GM04504 (cell line): ENCODE data around the gene BEAN1.
"Not testable (repeated sequence)": the region's sequence is repeated elsewhere in the genome, so short reads cannot be mapped to it uniquely, and the experiment has no call there.

Source experiments
- DNase-seq: peaks from one replicate; pipeline ENCODE4 v3.0.0-alpha.2; 2012; ENCODE audit warnings: low read depth

The BEAN1 gene

DNA sequence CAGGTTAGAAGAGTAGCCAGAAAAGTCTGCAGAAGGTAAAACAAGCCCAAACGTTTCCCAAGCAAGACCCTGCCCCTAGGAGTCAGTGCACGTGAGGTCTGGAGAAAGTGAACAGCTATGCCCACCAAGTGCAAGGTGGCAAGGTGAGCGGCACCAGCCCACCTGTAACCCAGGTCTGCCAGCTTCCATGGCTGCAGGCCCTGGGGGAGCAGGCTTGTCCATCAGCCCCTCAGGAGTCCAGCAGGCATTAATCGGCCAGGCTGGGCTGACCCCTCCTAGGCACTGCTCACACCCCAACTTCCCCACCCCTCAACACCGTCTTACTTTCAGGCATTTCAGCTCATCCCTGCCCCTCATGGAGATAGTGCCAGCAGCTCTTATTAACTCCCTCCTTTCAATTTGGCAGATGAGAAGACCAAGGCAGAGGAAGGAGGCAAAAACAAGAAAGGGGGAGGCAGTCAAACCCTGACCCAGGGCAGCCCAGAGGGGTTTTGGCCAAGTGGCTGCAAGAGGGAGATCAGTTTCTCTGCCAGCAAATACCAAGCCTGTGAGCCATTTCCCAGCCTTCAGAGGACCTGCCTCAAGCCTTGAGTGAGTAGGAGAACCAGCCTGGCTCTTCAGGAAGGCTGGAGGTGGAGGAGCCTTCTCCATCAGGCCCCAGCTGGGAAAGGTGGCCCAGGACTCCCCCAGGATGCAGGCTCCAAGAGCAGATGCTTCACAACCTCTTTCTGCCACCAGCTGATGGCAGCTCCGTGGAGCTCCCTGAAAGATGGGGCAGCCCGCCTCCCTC, 14.7 kb downstream of the BEAN1 start:
- DNase-seq = peak; percentile 27

DNA sequence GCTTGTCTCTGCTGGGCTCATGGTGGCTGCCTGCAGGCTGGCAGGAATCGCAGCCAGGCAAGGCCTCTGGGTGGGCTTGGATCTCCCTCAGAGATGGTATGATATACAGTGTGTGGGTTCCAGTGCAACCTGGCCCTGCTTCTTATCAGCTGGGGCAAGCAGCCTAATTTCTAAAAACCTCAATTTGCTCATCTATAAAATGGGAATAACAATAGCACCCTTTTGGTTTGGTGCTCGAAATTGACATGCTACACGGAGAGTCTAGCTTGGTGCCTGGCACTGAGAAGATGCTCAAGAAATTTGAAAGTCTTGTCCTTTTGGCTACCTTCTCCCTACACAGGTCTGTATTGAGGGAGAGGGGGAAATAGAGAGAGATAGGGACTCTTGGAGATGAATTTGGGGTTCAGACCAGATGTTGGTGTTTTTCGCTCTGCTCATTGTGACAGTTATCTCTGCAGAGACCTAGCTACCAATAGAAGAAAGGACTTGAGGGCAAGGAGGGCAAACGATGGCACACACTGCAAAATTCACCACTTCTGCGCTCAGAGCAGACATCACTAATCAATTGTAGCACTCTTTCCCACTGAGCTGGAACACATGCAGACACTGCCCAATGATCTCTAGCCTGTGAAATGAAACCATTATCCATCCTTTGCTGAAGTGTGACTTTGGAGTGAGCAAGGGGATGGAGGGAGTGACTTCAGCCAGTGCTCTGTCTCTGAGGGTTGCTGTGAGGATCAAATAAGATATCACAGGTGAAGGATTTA, 15.6 kb downstream of the BEAN1 start:
- no peak for DNase-seq

DNA sequence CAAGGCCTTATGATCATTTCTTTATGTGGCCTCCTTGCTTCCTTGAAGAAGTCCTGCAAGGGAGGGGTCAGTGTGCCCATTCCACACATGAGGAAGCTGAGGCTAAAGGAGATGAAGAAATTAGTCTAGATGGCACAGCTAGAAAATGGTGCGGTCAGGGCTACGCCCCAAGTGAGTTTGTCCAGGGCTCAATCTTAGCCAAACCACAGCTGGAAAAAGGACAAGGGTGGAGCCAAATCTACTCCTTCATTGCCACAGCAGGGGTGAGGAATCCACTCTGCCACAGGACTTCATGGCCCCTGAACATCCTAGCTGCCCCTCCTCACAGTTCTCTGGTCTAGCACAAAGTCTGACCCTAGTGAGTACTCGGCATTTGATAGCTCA, 16.2 kb downstream of the BEAN1 start:
- no peak for DNase-seq

DNA sequence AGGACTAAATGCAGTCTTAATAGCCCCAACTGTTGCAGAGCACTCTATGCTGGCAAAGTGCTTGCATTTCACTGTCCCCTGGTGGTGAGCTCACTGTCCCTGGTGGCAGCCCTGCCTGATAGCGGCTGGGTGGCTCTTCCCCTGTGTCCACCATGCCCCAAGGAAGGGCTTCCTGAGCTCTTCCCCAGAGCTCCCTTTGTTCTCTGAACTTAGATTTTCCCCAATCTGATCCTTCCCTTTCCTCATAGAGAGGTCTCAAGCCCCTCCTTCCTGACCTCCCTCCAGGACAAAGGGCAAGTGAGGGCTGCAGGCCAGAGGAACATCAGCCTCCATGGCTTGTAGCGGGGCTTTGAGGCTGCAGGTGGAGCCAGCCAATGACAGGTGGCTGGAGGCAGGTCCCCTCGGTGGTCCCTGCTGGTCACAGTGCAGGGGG, 17.0 kb downstream of the BEAN1 start:
- no peak for DNase-seq

DNA sequence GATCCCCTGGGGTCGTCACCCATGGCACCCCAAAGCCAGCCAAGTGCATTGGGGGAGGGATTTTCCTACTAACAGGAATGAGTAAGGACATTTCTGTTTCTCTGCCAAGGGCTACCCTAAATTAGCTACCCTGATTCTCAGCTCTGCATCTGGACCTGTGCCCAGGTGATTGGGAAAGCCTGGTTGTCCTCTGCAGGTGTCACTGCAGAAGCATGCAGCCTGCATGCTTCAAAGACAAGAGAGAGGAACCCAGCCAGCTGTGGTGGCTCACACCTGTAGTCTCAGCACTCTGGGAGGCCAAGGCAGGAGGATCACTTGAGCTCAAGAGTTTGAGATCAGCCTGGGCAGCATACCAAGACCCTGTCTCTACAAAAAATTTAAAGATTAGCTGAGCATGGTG, 19.6 kb downstream of the BEAN1 start:
- DNase-seq = no peak

DNA sequence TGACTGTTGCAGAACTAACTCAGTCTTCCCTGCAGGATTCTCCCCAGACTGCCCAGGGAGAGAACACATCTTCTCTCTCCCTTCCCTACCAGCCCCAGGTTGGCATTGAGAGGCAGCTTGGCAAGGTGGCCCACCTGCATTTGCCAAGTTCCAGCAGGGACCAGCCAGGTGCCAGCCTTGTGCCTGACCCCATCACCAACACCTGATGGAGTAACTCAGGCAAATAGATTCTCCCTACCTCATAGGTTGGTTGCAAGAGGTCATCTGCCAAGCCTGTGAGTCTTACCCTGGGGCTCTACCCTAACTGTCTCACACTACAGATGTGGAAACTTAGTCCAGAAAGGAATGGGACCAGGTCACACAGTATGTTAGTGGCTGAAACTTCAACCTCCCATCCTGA, 20.4 kb downstream of the BEAN1 start:
- no peak for DNase-seq

DNA sequence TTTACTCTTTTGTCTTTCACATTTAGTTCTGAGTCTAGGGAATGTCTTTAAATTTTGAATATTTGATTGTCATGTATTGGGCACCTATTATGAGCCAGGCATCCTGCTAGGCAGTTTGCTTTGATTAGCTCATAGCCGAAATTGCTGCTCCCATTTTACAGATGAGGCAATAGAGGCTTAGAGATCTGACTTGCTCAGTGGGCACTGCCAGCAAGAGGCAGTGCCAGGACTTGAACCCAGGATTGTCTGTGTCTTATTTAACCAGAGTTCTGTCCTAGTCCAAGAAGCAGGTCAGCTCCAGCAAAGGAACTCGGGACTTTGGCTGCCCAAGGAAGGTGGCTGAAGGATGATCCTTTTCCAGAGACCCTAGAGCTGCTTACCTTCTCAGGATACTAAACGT, 24.5 kb downstream of the BEAN1 start:
- no peak for DNase-seq

DNA sequence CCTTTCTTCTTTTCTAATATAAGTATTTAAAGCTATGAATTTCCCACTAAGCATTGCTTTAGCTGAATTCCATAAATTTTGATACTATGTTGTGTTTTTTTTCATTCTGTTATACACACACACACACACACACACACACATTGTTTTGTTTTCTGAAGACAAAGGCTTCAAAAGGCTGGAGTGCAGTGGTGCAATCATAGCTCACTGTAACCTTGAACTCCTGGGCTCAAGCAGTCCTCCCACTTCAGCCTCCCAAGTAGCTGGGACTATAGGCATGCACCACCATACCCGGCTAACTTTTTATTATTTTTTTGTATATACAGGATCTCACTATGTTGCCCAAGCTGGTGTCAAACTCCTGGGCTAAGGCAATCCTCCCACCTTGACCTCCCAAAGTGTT, 26.1 kb downstream of the BEAN1 start:
- not testable (repeated sequence) for DNase-seq

DNA sequence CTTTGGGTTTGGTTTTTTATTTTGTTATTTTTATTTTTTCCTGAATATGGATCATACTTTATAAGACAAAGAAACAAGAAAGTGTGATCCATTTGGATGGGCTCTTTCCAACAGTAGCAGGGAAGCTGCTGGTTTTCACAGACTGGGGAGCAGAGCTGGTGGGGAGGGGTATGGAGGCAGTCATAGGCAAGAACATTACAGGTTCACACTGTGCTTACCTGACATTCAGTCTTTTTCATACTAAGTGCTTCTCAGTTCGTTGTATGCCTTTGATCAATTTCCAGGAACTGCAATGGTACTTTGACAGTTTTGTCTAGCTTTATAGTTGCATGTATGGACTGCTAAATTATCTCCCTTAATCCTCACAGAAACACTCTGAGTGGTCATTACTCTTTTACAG, 27.7 kb downstream of the BEAN1 start:
- no peak for DNase-seq

DNA sequence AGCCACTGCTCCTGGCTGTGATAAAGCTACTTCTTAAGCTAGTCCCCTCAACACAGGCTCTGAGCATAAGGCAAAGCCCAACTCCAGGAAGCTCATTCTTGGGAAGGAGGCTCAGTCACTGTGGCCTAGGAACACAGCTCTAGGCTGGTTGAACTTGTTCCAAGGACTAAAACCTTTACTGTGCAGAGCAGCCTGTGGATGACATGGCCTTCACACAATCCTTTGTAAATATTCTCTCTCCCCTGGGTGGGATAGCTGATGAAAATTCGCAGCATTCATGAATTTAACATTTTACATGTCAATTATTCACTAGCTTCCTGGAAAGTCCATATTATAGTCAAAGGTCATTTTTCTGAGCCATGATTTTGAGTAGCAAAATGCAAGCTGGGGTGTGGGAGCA, 28.9 kb downstream of the BEAN1 start:
- DNase-seq = no peak

DNA sequence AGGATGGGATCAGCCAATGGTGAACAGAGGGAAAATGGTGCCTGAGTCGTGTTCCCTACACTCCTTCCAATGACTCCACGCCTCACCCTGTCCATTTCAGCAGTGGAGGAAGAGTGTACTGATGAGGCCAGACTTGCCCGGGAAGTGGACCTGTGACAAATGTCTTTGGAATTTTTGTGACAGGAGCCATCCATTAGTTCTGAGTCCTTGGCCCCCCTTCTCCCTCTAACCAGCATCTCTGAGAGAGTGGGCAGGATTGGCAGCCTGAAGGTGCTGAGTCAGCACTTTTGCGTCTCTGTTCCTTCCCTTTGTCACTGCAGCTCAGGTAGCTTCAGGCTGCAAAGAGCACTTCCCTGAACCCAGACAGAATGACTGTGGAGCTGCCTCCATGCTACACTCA, 30.8 kb downstream of the BEAN1 start:
- peak; percentile 21 for DNase-seq

DNA sequence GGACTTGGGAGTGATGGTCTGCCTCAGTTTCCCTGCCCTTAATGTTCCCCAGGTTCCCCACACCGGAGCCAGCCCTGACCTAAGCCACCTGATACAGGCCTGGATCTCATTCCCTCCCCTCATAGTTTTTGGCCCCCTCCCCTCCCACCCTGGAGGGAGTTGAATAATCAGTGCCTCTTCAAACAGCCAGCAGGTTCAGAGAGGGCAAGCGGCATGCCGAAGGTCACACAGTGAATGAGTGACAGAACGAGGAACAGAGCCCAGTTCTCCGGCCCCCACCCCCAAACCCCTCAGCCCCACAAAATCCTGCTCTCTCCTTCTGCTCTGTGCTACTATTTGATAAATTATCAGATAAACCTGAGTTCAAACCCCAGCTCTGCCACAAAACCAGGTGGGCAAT, 31.2 kb downstream of the BEAN1 start:
- no peak for DNase-seq

DNA sequence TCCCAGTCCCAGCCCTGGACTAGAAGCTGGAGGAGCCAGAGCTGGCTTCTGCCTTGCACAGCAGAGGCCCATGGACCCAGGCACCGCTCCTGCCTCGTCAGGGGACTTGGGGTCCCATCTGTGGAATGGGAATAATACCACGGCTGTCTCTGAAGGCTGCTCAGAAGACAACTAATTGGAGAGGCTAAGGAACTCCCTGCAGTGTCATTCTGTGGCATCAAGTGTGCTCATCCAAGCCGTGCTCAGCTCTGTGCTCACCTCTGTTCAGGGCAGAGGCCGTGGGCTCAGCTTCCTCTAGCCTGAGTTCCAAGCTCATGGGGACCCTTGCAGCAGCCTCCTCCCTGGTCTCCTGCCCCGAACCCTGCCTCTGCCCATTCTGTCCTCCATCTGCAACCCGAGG, 31.8 kb downstream of the BEAN1 start:
- DNase-seq = no peak

DNA sequence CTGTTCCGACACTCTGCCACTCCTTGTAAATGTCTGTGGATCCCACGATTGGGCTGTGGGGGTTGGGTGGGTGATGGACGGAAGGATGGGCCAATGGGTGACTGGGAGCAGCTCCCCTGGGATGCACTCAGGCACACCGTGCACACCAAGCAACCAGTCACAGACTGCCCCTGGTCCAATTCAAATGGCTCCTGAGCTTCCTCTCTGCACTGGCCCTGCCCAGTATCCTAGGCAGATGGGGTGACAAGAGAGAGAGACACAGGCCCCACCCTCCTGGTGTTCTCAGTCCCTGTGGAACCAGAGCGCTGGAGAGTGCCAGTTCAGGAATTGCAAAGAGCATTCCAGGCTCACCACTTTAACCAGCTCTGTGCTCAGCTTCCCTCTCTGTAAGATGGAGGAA, 32.8 kb downstream of the BEAN1 start:
- DNase-seq = no peak

DNA sequence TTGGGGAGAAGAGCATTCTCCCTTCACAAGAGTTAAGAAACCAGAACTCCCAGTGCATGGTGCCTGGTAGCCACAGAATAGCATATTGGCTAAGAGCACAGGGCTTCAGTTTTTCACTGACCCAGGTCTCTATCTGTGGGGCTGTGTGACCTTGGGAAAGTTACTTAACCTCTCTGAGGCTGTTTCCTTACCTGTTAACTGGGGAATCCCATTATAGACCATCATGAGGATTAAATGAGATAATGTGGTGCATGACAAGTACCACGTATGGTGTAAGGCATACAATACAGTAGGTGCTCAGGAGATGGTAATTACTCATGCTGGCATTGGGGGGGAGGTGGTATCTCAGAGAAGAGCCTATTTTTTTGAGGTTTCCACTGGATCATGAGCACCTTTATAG, 33.6 kb downstream of the BEAN1 start:
- DNase-seq = no peak

DNA sequence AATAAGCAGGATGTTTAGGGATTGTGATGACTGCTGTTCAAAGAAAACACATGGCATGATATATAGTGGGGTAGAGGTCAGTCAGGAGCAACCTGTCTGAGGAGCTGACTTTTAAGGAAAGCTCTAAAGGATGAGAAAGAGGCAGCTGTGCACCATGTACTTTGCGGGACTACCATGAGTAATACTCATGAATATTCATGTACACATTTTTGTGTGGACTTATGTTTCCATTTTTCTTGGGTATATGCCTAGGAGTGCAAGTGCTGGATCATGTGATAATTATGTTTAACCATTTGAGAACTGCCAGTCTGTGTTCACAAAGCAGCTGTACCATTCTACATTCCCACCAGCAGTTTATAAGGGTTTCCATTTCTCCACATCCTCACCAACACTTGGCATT, 35.8 kb downstream of the BEAN1 start:
- DNase-seq = no peak

DNA sequence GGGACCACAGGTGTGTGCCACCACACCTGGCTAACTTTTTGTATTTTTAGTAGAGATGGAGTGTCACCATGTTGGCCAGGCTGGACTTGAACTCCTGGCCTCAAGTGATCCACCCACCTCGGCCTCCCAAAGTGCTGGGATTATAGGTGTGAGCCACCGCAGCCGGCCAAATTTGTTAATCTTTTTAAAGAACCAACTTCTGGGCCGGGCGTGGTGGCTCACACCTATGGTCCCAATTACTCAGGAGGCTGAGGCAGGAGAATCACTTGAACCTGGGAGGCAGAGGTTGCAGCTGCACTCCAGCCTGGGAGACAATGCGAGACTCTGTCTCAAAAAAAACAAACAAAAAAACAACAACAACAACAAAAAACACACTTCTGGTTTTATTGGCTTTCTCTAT, 38.9 kb downstream of the BEAN1 start:
- DNase-seq = not testable (repeated sequence)

DNA sequence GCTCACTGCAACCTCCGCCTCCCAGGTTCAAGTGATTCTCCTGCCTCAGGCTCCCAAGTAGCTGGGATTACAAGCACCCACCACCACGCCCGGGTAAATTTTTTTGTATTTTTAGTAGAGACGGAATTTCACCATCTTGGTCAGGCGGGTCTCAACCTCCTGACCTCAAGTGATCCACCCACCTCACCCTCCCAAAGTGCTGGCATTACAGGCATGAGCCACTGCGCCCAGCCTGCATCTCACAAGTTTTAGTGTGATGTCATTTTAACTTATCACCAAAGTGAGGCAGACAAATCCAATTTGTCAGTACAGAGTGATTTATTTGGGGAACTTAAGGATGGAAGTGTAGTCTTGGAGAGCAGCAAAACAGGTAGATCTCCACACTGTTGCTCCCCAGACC, 39.5 kb downstream of the BEAN1 start:
- not testable (repeated sequence) for DNase-seq

DNA sequence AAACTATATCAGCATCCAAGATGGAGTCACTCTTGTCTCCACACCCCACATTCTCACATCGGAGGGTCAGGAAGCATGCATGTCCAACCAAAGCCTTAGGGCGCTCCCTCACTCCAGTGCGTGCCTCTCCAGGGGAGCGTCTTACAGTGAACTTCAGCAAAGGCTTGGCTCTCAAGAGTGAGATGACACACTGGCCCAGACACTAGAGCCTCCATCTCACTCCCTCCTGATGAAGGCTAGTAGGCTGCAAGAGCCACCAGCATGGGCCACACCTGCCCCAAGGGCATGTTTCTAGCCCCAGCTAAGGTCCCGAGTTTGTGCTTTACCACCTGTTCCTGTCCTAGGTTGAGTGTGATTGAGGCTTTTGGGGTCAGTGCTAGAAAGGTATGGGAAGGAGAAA, 40.5 kb downstream of the BEAN1 start:
- DNase-seq = no peak

DNA sequence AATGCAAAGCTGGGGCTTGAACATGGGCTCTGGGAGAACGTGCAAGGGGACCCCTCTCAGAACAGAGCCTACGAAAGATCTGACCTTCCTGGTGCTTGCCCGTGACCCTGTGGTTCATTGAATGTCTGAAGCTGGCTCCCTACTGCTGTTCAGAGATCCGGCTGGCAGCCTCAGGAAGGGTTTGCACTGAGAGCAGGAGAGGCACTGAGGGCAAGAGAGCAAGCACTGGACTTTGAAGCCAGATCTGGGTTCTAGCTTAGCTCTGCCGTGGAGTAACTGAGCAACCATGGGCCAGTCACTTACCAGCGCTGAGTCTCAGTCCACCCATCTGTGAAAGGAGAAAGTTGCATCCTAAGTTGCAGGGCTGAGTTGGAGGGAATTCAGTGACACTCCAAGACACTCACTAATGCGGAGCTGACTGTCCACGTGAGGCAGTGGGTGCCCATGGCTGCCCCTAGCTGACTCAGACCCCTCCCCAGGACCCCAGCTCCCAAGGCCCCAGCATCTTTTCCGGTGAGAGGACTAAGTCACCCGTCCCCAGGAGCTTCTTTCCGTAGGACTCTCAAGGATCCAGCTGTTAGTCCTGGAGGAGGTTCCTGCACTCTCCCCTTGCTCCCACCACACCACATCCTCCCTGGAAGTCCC, 41.3 kb downstream of the BEAN1 start:
- DNase-seq = no peak

DNA sequence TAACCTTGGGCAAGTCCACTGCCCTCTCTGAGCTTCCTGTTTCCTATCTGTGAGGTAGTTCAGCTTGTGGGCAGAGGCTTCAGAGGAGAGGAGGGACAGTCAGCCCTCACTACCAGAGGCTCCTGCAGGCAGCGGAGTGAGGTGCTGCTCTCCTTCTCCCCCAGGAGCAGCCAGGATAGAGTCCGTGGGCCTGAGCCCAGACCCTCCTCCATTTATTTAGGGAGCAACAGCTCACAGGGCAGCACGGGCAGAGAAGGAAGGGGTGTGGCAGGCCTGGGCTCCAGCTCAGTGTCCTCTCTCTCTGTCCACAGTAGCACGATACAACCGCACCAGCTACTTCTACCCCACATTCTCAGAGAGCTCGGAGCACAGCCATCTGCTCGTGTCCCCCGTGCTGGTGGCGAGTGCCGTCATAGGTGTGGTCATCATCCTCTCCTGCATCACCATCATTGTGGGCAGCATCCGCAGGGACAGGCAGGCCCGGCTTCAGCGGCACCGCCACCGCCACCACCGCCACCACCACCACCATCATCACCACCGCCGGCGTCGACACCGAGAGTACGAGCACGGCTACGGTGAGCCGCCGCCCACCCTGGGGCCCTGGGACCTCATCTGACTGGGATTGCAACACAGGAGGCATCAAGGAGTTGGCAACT, 42.3 kb downstream of the BEAN1 start:
- DNase-seq = no peak

DNA sequence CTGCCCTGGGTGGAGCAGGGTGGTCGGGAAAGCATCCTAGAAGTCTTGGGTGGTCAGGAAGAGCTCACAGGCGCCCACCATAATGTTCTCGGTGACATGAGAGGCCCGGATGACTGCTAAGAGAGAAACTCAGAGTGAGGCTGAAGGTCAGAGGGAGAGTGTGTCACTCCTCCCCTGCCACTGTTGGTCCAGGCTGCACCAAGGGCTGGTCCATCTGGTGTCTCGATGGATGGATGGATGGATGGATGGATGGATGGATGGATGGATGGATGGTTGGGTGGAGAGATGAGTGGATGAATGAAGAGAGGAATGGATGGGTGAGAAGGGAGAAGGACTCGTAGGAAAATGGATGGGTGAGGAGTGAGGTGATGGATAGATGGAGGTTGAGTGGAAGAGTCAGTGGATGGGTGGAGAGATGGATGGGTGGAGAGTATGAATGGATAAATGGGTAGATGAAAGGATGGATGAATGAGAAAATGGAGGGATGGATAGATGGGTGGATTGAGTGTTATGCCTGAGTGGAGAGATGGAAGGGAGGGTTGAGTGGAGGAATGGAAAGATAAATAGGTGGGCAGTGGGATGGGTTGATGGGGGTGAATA, 43.0 kb downstream of the BEAN1 start:
- DNase-seq = no peak
